Bronchial epithelial cell (primary cell): ENCODE measurements around the gene PXDN. TPM values are rescaled to one million over a fixed set of nuclear protein-coding genes. Genes with fewer than 3 reads are reported as not detected.
A peak's percentile ranks its signal among the peaks of the same experiment; 100 is the strongest.

Experiments
- DNase-seq: peaks from one replicate; pipeline ENCODE4 v3.0.0-alpha.2; 2010; ENCODE audit warnings: low read depth
- FAIRE-seq: peaks from 2 replicates; lab custom pipeline; 2011; peaks lifted over from hg19 to GRCh38; lab: Jason Lieb, UNC
- H3K27me3 ChIP-seq: 2 replicates; pipeline ENCODE4 v1.5.1; 2011; ENCODE audit warnings: low read length; ENCODE audit not compliant: control insufficient read depth, insufficient read depth
- H3K36me3 ChIP-seq: 2 replicates; pipeline ENCODE4 v1.5.1; 2011; ENCODE audit warnings: low read length; ENCODE audit not compliant: control insufficient read depth, insufficient read depth
- H3K4me3 ChIP-seq: 2 replicates; pipeline ENCODE4 v1.5.1; 2011; ENCODE audit warnings: mild to moderate bottlenecking, low read depth, low read length, control low read depth
- CTCF ChIP-seq: IDR thresholded peaks from 2 replicates; pipeline ENCODE4 v1.5.1; 2011; ENCODE audit warnings: mild to moderate bottlenecking, moderate library complexity, low read length, control low read depth, inconsistent platforms; ENCODE audit not compliant: insufficient read depth, severe bottlenecking
- total RNA-seq: library from RNA; depleted of rRNA; stranded (reverse); fragments of >200 nt; gene quantifications from 2 replicates; pipeline ENCODE4 v1.2.1, GENCODE V29; 2014

Gene PXDN
- total RNA-seq, 1 donor from 2014 or later = 34.0 TPM

GRCh38 chr2:1582891-1583341, 161.4 kb downstream of the PXDN start:
- no peak for DNase-seq
- TF ChIP-seq CTCF = no peak
- H3K27me3 ChIP-seq = peaks cover 5% of the 10 kb centered on the region
- FAIRE-seq = no peak
- no peaks in the 10 kb centered on the region for H3K36me3 ChIP-seq
- H3K4me3 ChIP-seq = no peak overlapping the region

GRCh38 chr2:1581965-1582625, 162.2 kb downstream of the PXDN start:
- DNase-seq (peak; percentile 17), FAIRE-seq (no peak)
- Histone ChIP-seq H3K4me3 (no peak overlapping the region), H3K36me3 (no peaks in the 10 kb centered on the region), H3K27me3 (peaks cover 5% of the 10 kb centered on the region)
- no peak for TF ChIP-seq CTCF
